OCI-LY3 (cell line): ENCODE data around the gene ARHGEF11.

Experiments used
- H2AFZ ChIP-seq: fragments of 200-600, 300-600 bp; shearing (Covaris generic); 2 replicates; pipeline ENCODE4 v1.6.0; 2014; ENCODE audit warnings: antibody characterized with exemption, low read depth, low read length
- H3K27ac ChIP-seq: fragments of 200-600, 300-600 bp; sonication (generic); 2 replicates; pipeline ENCODE4 v1.5.1; 2014; ENCODE audit warnings: mild to moderate bottlenecking, low read length, moderate library complexity, mixed read lengths
- H3K27me3 ChIP-seq: fragments of 200-600, 300-600 bp; sonication (generic); 2 replicates; pipeline ENCODE4 v1.6.1; 2014; ENCODE audit warnings: low read depth, low read length, mixed read lengths
- H3K36me3 ChIP-seq: fragments of 200-600, 300-600 bp; sonication (generic); replicated peaks from 2 replicates; pipeline ENCODE3; 2014; ENCODE audit warnings: low read depth, low read length, mixed read lengths
- H3K4me1 ChIP-seq: fragments of 300-600, 200-600 bp; sonication (generic); 2 replicates; pipeline ENCODE4 v1.6.1; 2014; ENCODE audit warnings: low read length, mixed read lengths
- H3K4me2 ChIP-seq: fragments of 200-600, 300-600 bp; sonication (generic); 2 replicates; pipeline ENCODE4 v1.6.1; 2014; ENCODE audit warnings: low read length, mixed read lengths
- H3K4me3 ChIP-seq: fragments of 300-600, 200-600 bp; sonication (generic); 2 replicates; pipeline ENCODE4 v1.5.1; 2014; ENCODE audit warnings: antibody characterized with exemption, mild to moderate bottlenecking, low read length, moderate library complexity
- H3K79me2 ChIP-seq: fragments of 300-600, 200-600 bp; shearing (Covaris generic); 2 replicates; pipeline ENCODE4 v1.6.1; 2014; ENCODE audit warnings: mild to moderate bottlenecking, low read length, mixed read lengths
- H3K9ac ChIP-seq: fragments of 300-600, 200-600 bp; shearing (Covaris generic); 2 replicates; pipeline ENCODE4 v1.6.0; 2014; ENCODE audit warnings: mild to moderate bottlenecking, low read length, moderate library complexity
- H3K9me3 ChIP-seq: fragments of 200-600, 300-600 bp; shearing (Covaris generic); 2 replicates; pipeline ENCODE4 v1.6.1; 2014; ENCODE audit warnings: low read length, mixed read lengths; ENCODE audit not compliant: insufficient read depth
- H4K20me1 ChIP-seq: fragments of 200-600, 300-600 bp; sonication (generic); 2 replicates; pipeline ENCODE4 v1.6.1; 2016; ENCODE audit warnings: low read length, mixed read lengths; ENCODE audit not compliant: insufficient read depth
- CTCF ChIP-seq: fragments of 200-600, 300-600 bp; sonication (generic); IDR thresholded peaks from 2 replicates; pipeline ENCODE4 v1.5.1; 2014; ENCODE audit warnings: antibody characterized with exemption, low read length, low read depth
- EZH2phosphoT487 ChIP-seq: fragments of 200-600 bp; shearing (Covaris generic); IDR thresholded peaks from 2 replicates; pipeline ENCODE4 v1.6.1; 2018; ENCODE audit warnings: antibody characterized with exemption, mixed run types, low read depth

The ARHGEF11 gene

GRCh38 chr1:156973417-156973816 lies 72.1 kb downstream of the ARHGEF11 start:
- H3K9ac ChIP-seq: no peak overlapping the region
- H3K27me3 ChIP-seq: no peaks in the 10 kb centered on the region
- no peak overlapping the region for H3K4me2 ChIP-seq
- H2AFZ ChIP-seq: no peak overlapping the region
- H3K9me3 ChIP-seq: no peaks in the 10 kb centered on the region
- H3K4me3 ChIP-seq: no peak overlapping the region
- H3K79me2 ChIP-seq: no peaks in the 10 kb centered on the region
- TF ChIP-seq CTCF: no peak
- TF ChIP-seq EZH2phosphoT487: no peak
- H3K36me3 ChIP-seq: peaks cover 29% of the 10 kb centered on the region
- no peak overlapping the region for H3K27ac ChIP-seq
- H3K4me1 ChIP-seq: no peaks in the 10 kb centered on the region
- H4K20me1 ChIP-seq: no peaks in the 10 kb centered on the region

GRCh38 chr1:156970017-156970416 lies 75.5 kb downstream of the ARHGEF11 start:
- H3K9me3 ChIP-seq: no peaks in the 10 kb centered on the region
- H3K4me2 ChIP-seq: no peak overlapping the region
- H3K79me2 ChIP-seq: no peaks in the 10 kb centered on the region
- no peaks in the 10 kb centered on the region for H3K4me1 ChIP-seq
- peaks cover 10% of the 10 kb centered on the region for H3K36me3 ChIP-seq
- no peak overlapping the region for H2AFZ ChIP-seq
- no peaks in the 10 kb centered on the region for H4K20me1 ChIP-seq
- H3K9ac ChIP-seq: no peak overlapping the region
- peak; percentile 47 for TF ChIP-seq CTCF
- TF ChIP-seq EZH2phosphoT487: no peak
- no peak overlapping the region for H3K27ac ChIP-seq
- H3K27me3 ChIP-seq: no peaks in the 10 kb centered on the region
- no peak overlapping the region for H3K4me3 ChIP-seq

GRCh38 chr1:156969496-156969895 lies 76.0 kb downstream of the ARHGEF11 start:
- no peaks in the 10 kb centered on the region for H4K20me1 ChIP-seq
- peaks cover 8% of the 10 kb centered on the region for H3K36me3 ChIP-seq
- no peaks in the 10 kb centered on the region for H3K79me2 ChIP-seq
- H3K9ac ChIP-seq: no peak overlapping the region
- TF ChIP-seq CTCF: no peak
- no peak for TF ChIP-seq EZH2phosphoT487
- no peaks in the 10 kb centered on the region for H3K9me3 ChIP-seq
- H3K4me3 ChIP-seq: no peak overlapping the region
- H2AFZ ChIP-seq: no peak overlapping the region
- H3K4me1 ChIP-seq: no peaks in the 10 kb centered on the region
- H3K27ac ChIP-seq: no peak overlapping the region
- no peak overlapping the region for H3K4me2 ChIP-seq
- H3K27me3 ChIP-seq: no peaks in the 10 kb centered on the region

- Histone ChIP-seq H4K20me1 (no peaks in the 10 kb centered on the region), H3K4me3 (no peak overlapping the region), H3K27ac (no peak overlapping the region), H3K27me3 (no peaks in the 10 kb centered on the region), H3K9me3 (no peaks in the 10 kb centered on the region), H3K4me1 (peaks cover 7% of the 10 kb centered on the region; the same call in 1 of the 2 replicates), H3K9ac (no peak overlapping the region), H3K4me2 (no peak overlapping the region), H2AFZ (no peak overlapping the region), H3K36me3 (peaks cover 14% of the 10 kb centered on the region), H3K79me2 (no peaks in the 10 kb centered on the region)
- TF ChIP-seq CTCF (no peak), EZH2phosphoT487 (no peak)
Measured at GRCh38 chr1:156964441-156964840, 81.1 kb downstream of the ARHGEF11 start.
